HCT116 (cell line): ENCODE measurements around the gene BFSP2. TPM values are rescaled to one million over a fixed set of nuclear protein-coding genes. Genes with fewer than 3 reads are reported as not detected.

Source experiments
- ATAC-seq: fragments of 200-7000 bp; cut with Tn5 transposase; 2 replicates; pipeline ENCODE4 v1.9.1; 2020; ENCODE audit warnings: mild to moderate bottlenecking, moderate library complexity
- BruUV-seq: library from RNA; stranded (reverse); fragments of 400-500 nt; replicated peaks from 2 replicates; lab custom pipeline; 2021; lab: Mats Ljungman, UMichigan
- CTCF ChIA-PET: fragments of 300-600 bp; sonication (Branson Sonifier 250); formaldehyde crosslinking; loops from one replicate; lab custom pipeline; 2021; ENCODE audit warnings: antibody characterized with exemption; lab: Charles Lee
- POLR2A ChIA-PET: fragments of 300-600, 350-600 bp; sonication (Branson Sonifier 250); formaldehyde crosslinking; loops from one replicate; lab custom pipeline; 2021; ENCODE audit warnings: antibody characterized with exemption; lab: Charles Lee
- RAD21 ChIA-PET, 2 experiments: fragments of 300-600 bp; sonication (Branson Sonifier 250); formaldehyde crosslinking; loops; one replicate each; lab custom pipeline; 2023; ENCODE audit warnings: low total read pairs in 2 of 2; ENCODE audit not compliant: uncharacterized antibody in 2 of 2, unreplicated experiment in 2 of 2, low non-redundant PET in 1 of 2; lab: Charles Lee
- DNase-seq: peaks from one replicate; pipeline ENCODE4 v3.0.0-alpha.2; 2010; ENCODE audit warnings: low read depth, low spot score
- H2AFZ ChIP-seq: fragments of 200-600 bp; shearing (Covaris generic), sonication (generic); 2 replicates; pipeline ENCODE4 v1.6.1; 2017; ENCODE audit warnings: low read depth, mixed run types, mixed read lengths, antibody characterized with exemption, low read length; ENCODE audit not compliant: poor library complexity, severe bottlenecking
- H3K27ac ChIP-seq: 2 replicates; pipeline ENCODE4 v1.5.1; 2012; ENCODE audit warnings: low read depth, low read length
- H3K27me3 ChIP-seq: fragments of 200-600 bp; sonication (generic); 2 replicates; pipeline ENCODE4 v1.6.1; 2016; ENCODE audit warnings: mixed run types, low read length, mixed read lengths; ENCODE audit not compliant: insufficient read depth
- H3K36me3 ChIP-seq, 2 experiments: fragments of 200-500 bp in 1 of 2; fragments of 200-600 bp in 1 of 2; sonication (Bioruptor generic) in 1 of 2; sonication (generic) in 1 of 2; 2 replicates each; pipeline versions ENCODE4 v1.5.1 to v1.6.1; 2014 to 2016; ENCODE audit warnings: low read length in 2 of 2, inconsistent platforms in 1 of 2, mixed read lengths in 1 of 2, mixed run types in 1 of 2; ENCODE audit not compliant: insufficient read depth in 2 of 2, control insufficient read depth in 1 of 2
- H3K4me1 ChIP-seq, 2 experiments: fragments of 200-600 bp in 1 of 2; sonication (generic) in 1 of 2; 2 replicates each; pipeline versions ENCODE4 v1.5.1 to v1.6.1; 2012 to 2017; ENCODE audit warnings: low read length in 2 of 2, inconsistent platforms in 1 of 2, mild to moderate bottlenecking in 1 of 2, mixed read lengths in 1 of 2, mixed run types in 1 of 2, moderate library complexity in 1 of 2; ENCODE audit not compliant: insufficient read depth in 2 of 2, control insufficient read depth in 1 of 2
- H3K4me2 ChIP-seq: fragments of 200-600 bp; sonication (generic); 2 replicates; pipeline ENCODE4 v1.6.1; 2017; ENCODE audit warnings: mixed run types, low read length, mixed read lengths
- H3K4me3 ChIP-seq, 2 experiments: fragments of 200-600 bp in 1 of 2; sonication (generic) in 1 of 2; replicated peaks in 1 of 2; 2 replicates each; pipeline ENCODE4 v1.5.1; 2011 to 2016; ENCODE audit warnings: low read length in 2 of 2, control low read depth in 1 of 2, low read depth in 1 of 2, mild to moderate bottlenecking in 1 of 2, mixed read lengths in 1 of 2, mixed run types in 1 of 2
- H3K79me2 ChIP-seq: fragments of 200-600 bp; sonication (generic); 2 replicates; pipeline ENCODE4 v1.6.1; 2017; ENCODE audit warnings: mild to moderate bottlenecking, mixed run types, low read length, moderate library complexity, mixed read lengths; ENCODE audit not compliant: insufficient read depth
- H3K9ac ChIP-seq: fragments of 200-600 bp; sonication (generic); 2 replicates; pipeline ENCODE4 v1.6.1; 2016; ENCODE audit warnings: low read length, mixed read lengths
- H3K9me2 ChIP-seq: fragments of 200-600 bp; sonication (generic), shearing (Covaris generic); 2 replicates; pipeline ENCODE4 v1.6.1; 2017; ENCODE audit warnings: mixed run types, mild to moderate bottlenecking, moderate library complexity; ENCODE audit not compliant: insufficient read depth
- H3K9me3 ChIP-seq, 2 experiments: fragments of 200-500 bp in 1 of 2; fragments of 200-600 bp in 1 of 2; sonication (Bioruptor generic) in 1 of 2; sonication (generic) in 1 of 2; 2 replicates each; pipeline ENCODE4 v1.6.1; 2014 to 2017; ENCODE audit warnings: low read length in 2 of 2, mixed read lengths in 2 of 2, inconsistent platforms in 1 of 2, low read depth in 1 of 2, mild to moderate bottlenecking in 1 of 2, mixed run types in 1 of 2, moderate library complexity in 1 of 2; ENCODE audit not compliant: control insufficient read depth in 1 of 2, insufficient read depth in 1 of 2
- H4K20me1 ChIP-seq: fragments of 200-600 bp; sonication (generic), shearing (Covaris generic); 2 replicates; pipeline ENCODE4 v1.6.1; 2017; ENCODE audit warnings: mixed run types, mild to moderate bottlenecking, moderate library complexity; ENCODE audit not compliant: insufficient read depth
- CBX3 ChIP-seq: IDR thresholded peaks from 2 replicates; pipeline ENCODE4 v1.6.1; 2012; ENCODE audit warnings: low read depth
- CEBPB ChIP-seq: IDR thresholded peaks from 2 replicates; pipeline ENCODE4 v1.6.1; 2012; ENCODE audit warnings: low read depth
- EGR1 ChIP-seq: IDR thresholded peaks from 2 replicates; pipeline ENCODE4 v1.6.1; 2012; ENCODE audit warnings: low read depth
- EZH2phosphoT487 ChIP-seq: fragments of 200-600 bp; IDR thresholded peaks from 2 replicates; pipeline ENCODE4 v1.6.1; 2018; ENCODE audit warnings: antibody characterized with exemption, borderline replicate concordance
- FOSL1 ChIP-seq: IDR thresholded peaks from 2 replicates; pipeline ENCODE4 v1.6.1; 2012; ENCODE audit warnings: low read depth
- JUND ChIP-seq: IDR thresholded peaks from 2 replicates; pipeline ENCODE4 v1.6.1; 2012
- MAX ChIP-seq: IDR thresholded peaks from 2 replicates; pipeline ENCODE4 v1.6.1; 2012
- RAD21 ChIP-seq: IDR thresholded peaks from 2 replicates; pipeline ENCODE4 v1.6.1; 2012; ENCODE audit warnings: low read depth, mild to moderate bottlenecking
- SP1 ChIP-seq: IDR thresholded peaks from 2 replicates; pipeline ENCODE4 v1.6.1; 2012; ENCODE audit warnings: low read depth
- SRF ChIP-seq: IDR thresholded peaks from 2 replicates; pipeline ENCODE4 v1.6.1; 2012; ENCODE audit warnings: low read depth
- TCF7L2 ChIP-seq: IDR thresholded peaks from 2 replicates; pipeline ENCODE4 v1.7.0; 2011; ENCODE audit warnings: borderline replicate concordance, inconsistent platforms; ENCODE audit not compliant: insufficient read depth, insufficient read length; ENCODE audit errors: extremely low read depth
- YY1 ChIP-seq: IDR thresholded peaks from 2 replicates; pipeline ENCODE4 v1.6.1; 2011; ENCODE audit warnings: low read length, low read depth, moderate library complexity, mild to moderate bottlenecking; ENCODE audit not compliant: insufficient replicate concordance; ENCODE audit errors: extremely low read depth
- ZBTB33 ChIP-seq: IDR thresholded peaks from 2 replicates; pipeline ENCODE4 v1.6.1; 2011; ENCODE audit warnings: mild to moderate bottlenecking, low read length, moderate library complexity; ENCODE audit not compliant: insufficient replicate concordance; ENCODE audit errors: extremely low read depth
- ZFX ChIP-seq: fragments of 450-650 bp; IDR thresholded peaks from 2 replicates; pipeline ENCODE4 v1.6.1; 2017
- ZNF274 ChIP-seq: fragments of 200-500 bp; sonication (Bioruptor generic); IDR thresholded peaks from 2 replicates; pipeline ENCODE4 v1.6.1; 2014; ENCODE audit warnings: mild to moderate bottlenecking, low read depth, low read length, inconsistent platforms
- intact Hi-C: fragments of 100-400 bp; cut with micrococcal nuclease; formaldehyde crosslinking; loops from 2 replicates; pipeline ENCODE4 v1.10.0; 2022
- total RNA-seq: library from RNA; stranded (reverse); gene quantifications from one replicate; pipeline ENCODE4 v1.2.1, GENCODE V29; 2021; ENCODE audit not compliant: unreplicated experiment
- TF ChIP-seq, protein P1 (sequence below): IDR thresholded peaks from 2 replicates; pipeline ENCODE4 v1.6.1; 2012

BFSP2 gene
- total RNA-seq, 1 experiment from 2014 or later: not detected

GRCh38 chr3:133383175-133383574 lies 16.7 kb upstream of the BFSP2 start (continued):
- TF ChIP-seq ZBTB33 (no peak), TCF7L2 (no peak), ZNF274 (no peak), YY1 (no peak)
- TF ChIP-seq, all 23 proteins: peak for 9

GRCh38 chr3:133383741-133384140 lies 16.1 kb upstream of the BFSP2 start:
- DNase-seq: no peak
- TF ChIP-seq CEBPB (no peak), JUND (no peak), SRF (no peak), RAD21 (no peak), ZFX (no peak), EZH2phosphoT487 (no peak), TCF7L2 (no peak), MAX (no peak), EGR1 (no peak), FOSL1 (no peak), CBX3 (no peak), SP1 (no peak), ZBTB33 (no peak)
- TF ChIP-seq, protein P1, sequence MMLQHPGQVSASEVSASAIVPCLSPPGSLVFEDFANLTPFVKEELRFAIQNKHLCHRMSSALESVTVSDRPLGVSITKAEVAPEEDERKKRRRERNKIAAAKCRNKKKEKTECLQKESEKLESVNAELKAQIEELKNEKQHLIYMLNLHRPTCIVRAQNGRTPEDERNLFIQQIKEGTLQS: no peak
- Histone ChIP-seq H2AFZ (no peak overlapping the region), H4K20me1 (no peaks in the 10 kb centered on the region), H3K27me3 (peaks cover 66% of the 10 kb centered on the region), H3K4me2 (no peak overlapping the region), H3K4me3 (no peak overlapping the region), H3K36me3 (no peaks in the 10 kb centered on the region), H3K9ac (no peak overlapping the region), H3K27ac (no peak overlapping the region), H3K4me1 (peaks cover 6 to 16% of the 10 kb centered on the region in 2 experiments), H3K9me2 (no peaks in the 10 kb centered on the region), H3K9me3 (no peaks in the 10 kb centered on the region), H3K79me2 (no peaks in the 10 kb centered on the region)
- ChIA-PET CTCF (interaction anchor here (4.4 kb wide), 2 partner anchors 342 to 652 kb away, joined by 25 to 38 read pairs; no protein-coding TSS in a partner anchor), POLR2A (no interaction called here), RAD21 (interaction anchor here (0.8 to 1.3 kb wide), 2 partner anchors 342 kb away, joined by 3 to 4 read pairs; no protein-coding TSS in a partner anchor)
- no peak for ATAC-seq
- intact Hi-C loops: loop anchor here (1.0 to 10.0 kb wide), 5 partner anchors 342 to 1029 kb away; no protein-coding TSS in a partner anchor
- no TSS peak for BruUV-seq
